ELF-1 (cell line): ENCODE measurements around the gene SHOC1.
A peak's percentile ranks its signal among the peaks of the same experiment; 100 is the strongest.
"Not testable (repeated sequence)": the region's sequence is repeated elsewhere in the genome, so short reads cannot be mapped to it uniquely, and the experiment has no call there.

Experiments used
- DNase-seq: peaks from one replicate; pipeline ENCODE4 v3.0.0-alpha.2; 2016; ENCODE audit warnings: low read depth, low spot score

SHOC1 gene

GRCh38 chr9:111805830-111806241 lies 11.1 kb upstream of the SHOC1 start:
- DNase-seq: no peak

GRCh38 chr9:111805262-111805661 lies 10.5 kb upstream of the SHOC1 start:
- no peak for DNase-seq

- no peak for DNase-seq
Observed at GRCh38 chr9:111804636-111805035, 9.9 kb upstream of the SHOC1 start.

GRCh38 chr9:111803924-111804323 lies 9.2 kb upstream of the SHOC1 start:
- DNase-seq: no peak

GRCh38 chr9:111799915-111800526 lies 5.3 kb upstream of the SHOC1 start:
- no peak for DNase-seq

GRCh38 chr9:111799506-111799905 lies 4.8 kb upstream of the SHOC1 start:
- DNase-seq: no peak

GRCh38 chr9:111798786-111799185 lies 4.0 kb upstream of the SHOC1 start:
- DNase-seq: no peak

GRCh38 chr9:111795557-111795839 lies 761 bp upstream of the SHOC1 start:
- no peak for DNase-seq

- DNase-seq: not testable (repeated sequence)
Observed at GRCh38 chr9:111791821-111792220, 2.9 kb downstream of the SHOC1 start.

GRCh38 chr9:111789881-111790280 lies 4.9 kb downstream of the SHOC1 start:
- no peak for DNase-seq

GRCh38 chr9:111783857-111784256 lies 10.9 kb downstream of the SHOC1 start:
- no peak for DNase-seq

GRCh38 chr9:111783424-111783823 lies 11.3 kb downstream of the SHOC1 start:
- DNase-seq: no peak

GRCh38 chr9:111766066-111766465 lies 28.7 kb downstream of the SHOC1 start:
- no peak for DNase-seq

- no peak for DNase-seq
Observed at GRCh38 chr9:111762556-111762955, 32.2 kb downstream of the SHOC1 start.

GRCh38 chr9:111759762-111760639 lies 34.7 kb downstream of the SHOC1 start:
- DNase-seq: peak; percentile 36

GRCh38 chr9:111754800-111755199 lies 39.9 kb downstream of the SHOC1 start:
- no peak for DNase-seq

GRCh38 chr9:111752455-111752854 lies 42.3 kb downstream of the SHOC1 start:
- no peak for DNase-seq
